ENCODE data around the gene FRMPD3. TPM values are rescaled to one million over a fixed set of nuclear protein-coding genes. Genes with fewer than 3 reads are reported as not detected.
"Not testable (repeated sequence)": the region's sequence is repeated elsewhere in the genome, so short reads cannot be mapped to it uniquely, and the experiment has no call there.

FRMPD3 gene
- total and polyA plus RNA-seq, 2 experiments from 2014 or later: 0.11 to 1.4 TPM

GRCh38 chrX:107470971-107471370 is 21.5 kb downstream of the FRMPD3 start (continued):
- TF ChIP-seq ZNF462 (CRISPR knock-in tag; IDR thresholded peaks at IDR 0.05): no peak

- not testable (repeated sequence) for H3K27ac Mint-ChIP-seq; H4K20me1 ChIP-seq (replicated peaks; ENCODE audit: insufficient read depth); H3K36me3 Mint-ChIP-seq (ENCODE audit: low read depth); DNase-seq (ENCODE audit: low spot score); H3K27me3 ChIP-seq (ENCODE audit: insufficient read depth); H3K4me1 ChIP-seq (ENCODE audit: insufficient read depth); ATAC-seq; H3K9me2 ChIP-seq (ENCODE audit: insufficient read depth); H3K9me3 Mint-ChIP-seq; H3K79me2 ChIP-seq (replicated peaks; ENCODE audit: insufficient read depth); H3K36me3 ChIP-seq (ENCODE audit: insufficient read depth); H3K27ac ChIP-seq (ENCODE audit: low read depth); H3K4me2 ChIP-seq; H2AFZ ChIP-seq; H3K4me3 ChIP-seq; H3K4me3 Mint-ChIP-seq; H3F3A ChIP-seq (replicated peaks; ENCODE audit: low read depth); H3K4me1 Mint-ChIP-seq; H3K27me3 Mint-ChIP-seq (ENCODE audit: insufficient read depth, low read depth, poor library complexity)
Measured at GRCh38 chrX:107471420-107471819, 22.0 kb downstream of the FRMPD3 start.

DNA sequence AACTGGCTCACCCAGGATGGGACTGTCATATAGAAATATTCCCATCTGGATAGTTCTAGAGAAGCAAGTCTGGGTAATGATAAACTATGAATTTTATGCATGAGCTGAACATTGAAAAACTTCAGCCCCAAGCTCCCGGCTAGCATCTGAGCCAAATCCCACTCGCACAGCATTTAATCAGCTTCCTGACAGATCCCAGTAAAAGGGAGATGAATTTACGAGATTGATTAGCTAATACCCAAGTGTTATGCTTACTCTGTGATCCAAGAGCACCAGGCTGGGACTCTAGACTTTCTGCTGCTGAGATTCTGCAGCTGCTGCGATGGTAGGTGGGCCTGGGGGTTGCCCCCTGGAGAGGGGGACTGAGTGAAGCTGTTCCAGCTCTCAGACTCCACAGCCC is 28.0 kb downstream of the FRMPD3 start:
- H4K20me1 ChIP-seq (replicated peaks; ENCODE audit: insufficient read depth): no peaks in the 10 kb centered on the region
- no peaks in the 10 kb centered on the region for H3K79me2 ChIP-seq (replicated peaks; ENCODE audit: insufficient read depth)
- Mint-ChIP-seq H3K27ac (no peak overlapping the region), H3K4me1 (peaks cover 11% of the 10 kb centered on the region; the same call in 2 of the 3 replicates), H3K9me3 (no peaks in the 10 kb centered on the region), H3K27me3 (ENCODE audit: insufficient read depth, low read depth, poor library complexity) (peaks cover 3% of the 10 kb centered on the region), H3K4me3 (no peak overlapping the region), H3K36me3 (ENCODE audit: low read depth) (no peaks in the 10 kb centered on the region)
- no peak overlapping the region for H3K4me3 ChIP-seq
- H3K27me3 ChIP-seq (ENCODE audit: insufficient read depth): no peaks in the 10 kb centered on the region
- no peak overlapping the region for H2AFZ ChIP-seq
- H3K4me1 ChIP-seq (ENCODE audit: insufficient read depth): no peaks in the 10 kb centered on the region
- ATAC-seq: no peak
- H3K27ac ChIP-seq (ENCODE audit: low read depth): no peak overlapping the region
- no peaks in the 10 kb centered on the region for H3K9me2 ChIP-seq (ENCODE audit: insufficient read depth)
- DNase-seq (ENCODE audit: low spot score): no peak
- H3K4me2 ChIP-seq: no peak overlapping the region
- no peaks in the 10 kb centered on the region for H3F3A ChIP-seq (replicated peaks; ENCODE audit: low read depth)
- no peaks in the 10 kb centered on the region for H3K36me3 ChIP-seq (ENCODE audit: insufficient read depth)
- TF ChIP-seq ZNF114 (CRISPR knock-in tag; IDR thresholded peaks at IDR 0.05) (no peak), NANOG (IDR thresholded peaks at IDR 0.05; ENCODE audit: borderline replicate concordance) (no peak), POLR2AphosphoS5 (IDR thresholded peaks at IDR 0.05; ENCODE audit: low read depth) (no peak), CREB1 (CRISPR knock-in tag; IDR thresholded peaks at IDR 0.05; ENCODE audit: low read depth) (no peak), EZH2phosphoT487 (IDR thresholded peaks at IDR 0.05; ENCODE audit: unreplicated experiment) (no peak), JUNB (IDR thresholded peaks at IDR 0.05; ENCODE audit: unreplicated experiment) (no peak), ZNF331 (CRISPR knock-in tag; IDR thresholded peaks at IDR 0.05; ENCODE audit: low read depth) (no peak), EZH2 (IDR thresholded peaks at IDR 0.05; ENCODE audit: low read depth, unreplicated experiment) (no peak)
- TF ChIP-seq, protein P1, sequence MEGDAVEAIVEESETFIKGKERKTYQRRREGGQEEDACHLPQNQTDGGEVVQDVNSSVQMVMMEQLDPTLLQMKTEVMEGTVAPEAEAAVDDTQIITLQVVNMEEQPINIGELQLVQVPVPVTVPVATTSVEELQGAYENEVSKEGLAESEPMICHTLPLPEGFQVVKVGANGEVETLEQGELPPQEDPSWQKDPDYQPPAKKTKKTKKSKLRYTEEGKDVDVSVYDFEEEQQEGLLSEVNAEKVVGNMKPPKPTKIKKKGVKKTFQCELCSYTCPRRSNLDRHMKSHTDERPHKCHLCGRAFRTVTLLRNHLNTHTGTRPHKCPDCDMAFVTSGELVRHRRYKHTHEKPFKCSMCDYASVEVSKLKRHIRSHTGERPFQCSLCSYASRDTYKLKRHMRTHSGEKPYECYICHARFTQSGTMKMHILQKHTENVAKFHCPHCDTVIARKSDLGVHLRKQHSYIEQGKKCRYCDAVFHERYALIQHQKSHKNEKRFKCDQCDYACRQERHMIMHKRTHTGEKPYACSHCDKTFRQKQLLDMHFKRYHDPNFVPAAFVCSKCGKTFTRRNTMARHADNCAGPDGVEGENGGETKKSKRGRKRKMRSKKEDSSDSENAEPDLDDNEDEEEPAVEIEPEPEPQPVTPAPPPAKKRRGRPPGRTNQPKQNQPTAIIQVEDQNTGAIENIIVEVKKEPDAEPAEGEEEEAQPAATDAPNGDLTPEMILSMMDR (conservative IDR thresholded peaks at IDR 0.05; ENCODE audit: low read depth in 2 of 2): no peak

All from GM23338 (cell line).